Measurements from ENCODE around the gene NUDT22. TPM values are rescaled to one million over a fixed set of nuclear protein-coding genes. Genes with fewer than 3 reads are reported as not detected.
A peak's percentile ranks its signal among the peaks of the same experiment; 100 is the strongest.
"Not testable (repeated sequence)": the region's sequence is repeated elsewhere in the genome, so short reads cannot be mapped to it uniquely, and the experiment has no call there.

The NUDT22 gene
- total RNA-seq, 2 experiments from 2014 or later: 86.7 to 91.6 TPM

- H3K4me1 Mint-ChIP-seq (ENCODE audit: low read depth): peaks cover 46% of the 10 kb centered on the region
- DNase-seq: no peak
- no peak for ATAC-seq
- peak overlapping the region; percentile 85 for H3K27ac Mint-ChIP-seq
- no peaks in the 10 kb centered on the region for H3K27me3 Mint-ChIP-seq (ENCODE audit: low read depth)
- peak overlapping the region; percentile 88 for H3K4me3 Mint-ChIP-seq
- CTCF ChIA-PET: interaction anchor here (1.0 to 6.8 kb wide), 10 partner anchors 9 to 111 kb away, joined by 3 to 57 read pairs (median 4); partner anchors contain the start of genes CATSPERZ, ESRRA, FERMT3 and PRDX5
- H3K9me3 Mint-ChIP-seq (ENCODE audit: insufficient read depth): no peaks in the 10 kb centered on the region
- POLR2A ChIA-PET: interaction anchor here (0.6 to 6.3 kb wide), 13 partner anchors 14 to 1634 kb away, joined by 3 to 58 read pairs (median 5); partner anchors contain the start of genes CCDC88B, FERMT3, NUDT22 and PRDX5
- H3K36me3 Mint-ChIP-seq (ENCODE audit: low read depth): peaks cover 25% of the 10 kb centered on the region
Observed at GRCh38 chr11:64244966-64245365, 18.9 kb downstream of the NUDT22 start.

GRCh38 chr11:64245401-64245796 is 19.3 kb downstream of the NUDT22 start:
- DNase-seq (peak; percentile 55), ATAC-seq (no peak)
- H3K4me1 Mint-ChIP-seq (ENCODE audit: low read depth): peaks cover 45% of the 10 kb centered on the region
- H3K27me3 Mint-ChIP-seq (ENCODE audit: low read depth): no peaks in the 10 kb centered on the region
- CTCF ChIA-PET: interaction anchor here (1.0 to 6.8 kb wide), 9 partner anchors 9 to 86 kb away, joined by 3 to 57 read pairs (median 4); partner anchors contain the start of genes CATSPERZ, ESRRA, FERMT3 and PRDX5
- no peaks in the 10 kb centered on the region for H3K9me3 Mint-ChIP-seq (ENCODE audit: insufficient read depth)
- POLR2A ChIA-PET: interaction anchor here (0.6 to 6.3 kb wide), 12 partner anchors 8 to 94 kb away, joined by 3 to 58 read pairs (median 5); partner anchors contain the start of genes CCDC88B, FERMT3, NUDT22 and STIP1
- peak overlapping the region; percentile 85 for H3K27ac Mint-ChIP-seq
- H3K4me3 Mint-ChIP-seq: peak overlapping the region; percentile 88
- H3K36me3 Mint-ChIP-seq (ENCODE audit: low read depth): peaks cover 21% of the 10 kb centered on the region

DNA sequence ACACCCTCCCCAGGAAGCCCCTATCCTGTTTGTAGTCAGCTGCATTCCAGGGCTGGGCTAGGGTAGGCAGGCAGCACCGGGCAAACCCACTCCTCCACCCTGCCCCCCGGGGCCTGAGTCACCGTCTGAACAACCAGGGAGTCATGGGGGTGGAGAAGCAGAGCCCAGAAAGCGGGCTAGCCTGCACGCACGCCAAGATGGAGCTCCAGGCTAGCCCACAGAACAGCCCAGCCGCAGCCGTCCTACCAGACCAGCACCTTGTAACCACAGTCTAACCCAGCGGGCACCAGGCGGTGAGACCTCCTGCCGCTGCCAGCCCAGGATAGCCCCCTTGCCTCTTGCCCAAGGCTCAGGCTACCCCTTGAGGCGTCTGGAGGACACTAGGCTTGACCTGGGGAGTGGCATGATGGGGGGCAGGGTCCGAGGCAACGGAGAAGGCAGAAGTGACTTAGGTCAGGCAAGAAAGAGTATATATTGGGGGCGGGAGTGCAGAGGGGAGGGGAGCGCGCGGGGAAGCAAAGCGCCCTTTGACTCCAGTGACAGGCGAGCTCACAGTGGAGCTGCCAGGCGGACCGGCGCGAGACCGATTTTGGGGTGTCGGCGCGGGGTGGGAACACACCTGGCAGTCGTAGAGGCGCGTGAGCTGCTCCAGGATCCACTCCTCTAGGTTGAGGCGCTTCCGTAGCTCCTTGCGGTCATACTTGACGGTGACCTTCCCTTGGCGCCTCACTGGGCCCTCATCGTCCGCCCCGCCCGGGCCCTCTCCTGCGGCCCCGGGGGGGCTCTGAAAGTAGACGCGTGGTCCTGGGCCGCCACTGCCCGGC is 19.9 kb downstream of the NUDT22 start:
- Mint-ChIP-seq H3K4me1 (ENCODE audit: low read depth) (peaks cover 47% of the 10 kb centered on the region), H3K4me3 (peak overlapping the region; percentile 88), H3K27ac (peak overlapping the region; percentile 85), H3K9me3 (ENCODE audit: insufficient read depth) (no peaks in the 10 kb centered on the region), H3K27me3 (ENCODE audit: low read depth) (no peaks in the 10 kb centered on the region), H3K36me3 (ENCODE audit: low read depth) (peaks cover 20% of the 10 kb centered on the region)
- ATAC-seq (peak; percentile 0), DNase-seq (peak; percentile 72)
- CTCF ChIA-PET: interaction anchor here (1.0 to 6.8 kb wide), 9 partner anchors 10 to 85 kb away, joined by 3 to 57 read pairs (median 4); partner anchors contain the start of genes CATSPERZ, ESRRA, FERMT3 and PRDX5
- POLR2A ChIA-PET: interaction anchor here (0.6 to 6.3 kb wide), 12 partner anchors 8 to 60 kb away, joined by 3 to 58 read pairs (median 5); partner anchors contain the start of genes FERMT3, NUDT22, STIP1 and TRPT1

- H3K27ac Mint-ChIP-seq: peak overlapping the region; percentile 66
- DNase-seq; H3K27me3 Mint-ChIP-seq (ENCODE audit: low read depth); H3K9me3 Mint-ChIP-seq (ENCODE audit: insufficient read depth): not testable (repeated sequence)
- peaks cover 20% of the 10 kb centered on the region for H3K36me3 Mint-ChIP-seq (ENCODE audit: low read depth)
- peaks cover 48% of the 10 kb centered on the region for H3K4me1 Mint-ChIP-seq (ENCODE audit: low read depth)
- POLR2A ChIA-PET: interaction anchor here (0.6 to 6.3 kb wide), 9 partner anchors 9 to 71 kb away, joined by 3 to 58 read pairs (median 5); partner anchors contain the start of genes FERMT3, NUDT22, STIP1 and TRMT112
- CTCF ChIA-PET: interaction anchor here (1.1 to 6.8 kb wide), 6 partner anchors 9 to 58 kb away, joined by 3 to 57 read pairs (median 8); partner anchors contain the start of genes CATSPERZ, ESRRA and FERMT3
- peak; percentile 25 for ATAC-seq
- H3K4me3 Mint-ChIP-seq: peak overlapping the region; percentile 77
Observed at GRCh38 chr11:64246621-64246870, 20.5 kb downstream of the NUDT22 start.

DNA sequence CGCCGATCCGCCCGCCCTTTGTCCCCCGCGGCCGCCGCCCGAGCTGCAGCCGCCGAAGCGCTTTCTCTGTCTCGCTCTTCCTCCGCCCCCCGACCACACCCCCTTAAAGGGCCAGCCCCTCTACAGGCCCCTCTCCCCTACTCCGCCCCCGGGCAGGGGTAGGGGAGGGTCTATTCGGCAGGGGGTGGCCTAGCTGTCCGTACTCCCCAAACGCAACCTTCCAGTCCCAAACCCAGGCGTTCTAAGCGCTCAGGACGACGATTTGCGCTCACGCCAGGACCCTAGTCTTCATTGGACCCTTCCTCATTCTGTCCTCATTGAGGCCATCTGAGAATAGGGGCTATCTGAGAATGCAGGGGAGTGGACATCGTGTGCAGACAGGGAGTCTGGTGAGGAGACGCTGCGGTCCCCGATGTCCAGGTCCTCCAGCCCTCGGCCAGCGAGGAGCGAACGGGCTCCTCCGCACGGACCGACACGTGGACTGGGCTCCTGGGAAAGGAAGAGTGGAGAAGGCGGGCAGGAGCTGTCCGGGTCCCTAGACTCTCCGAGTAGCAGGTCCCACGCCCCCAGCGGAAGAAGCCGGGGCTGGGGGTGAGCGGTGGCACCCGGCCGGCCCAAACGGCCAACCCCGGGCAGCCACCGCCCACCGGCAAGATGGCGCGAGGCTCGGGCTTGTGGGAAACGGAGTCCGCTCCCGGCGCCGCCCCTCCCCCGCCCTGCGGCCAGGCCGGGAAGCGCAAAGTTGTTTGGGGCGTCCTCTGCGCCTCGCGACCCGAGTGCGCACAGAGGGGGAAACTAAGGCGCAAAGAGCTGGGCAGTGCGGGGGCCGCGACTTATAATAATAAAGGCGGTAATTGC is 21.0 kb downstream of the NUDT22 start, which contains the start of gene PPP1R14B:
TSS of gene PPP1R14B (minus strand) at position 73 of the 858 bp plus-strand sequence. CDS start 270 bp downstream, outside the sequence.
- H3K27me3 Mint-ChIP-seq (ENCODE audit: low read depth): no peaks in the 10 kb centered on the region
- H3K36me3 Mint-ChIP-seq (ENCODE audit: low read depth): peaks cover 20% of the 10 kb centered on the region
- H3K27ac Mint-ChIP-seq: peak within 1 kb of the TSS; percentile 85
- DNase-seq (peak; percentile 85), ATAC-seq (peak; percentile 61)
- H3K9me3 Mint-ChIP-seq (ENCODE audit: insufficient read depth): no peaks in the 10 kb centered on the region
- ChIA-PET CTCF (interaction anchor here (0.9 to 6.8 kb wide), 7 partner anchors 9 to 70 kb away, joined by 3 to 57 read pairs (median 5); partner anchors contain the start of genes CATSPERZ, ESRRA, FERMT3 and TRMT112), POLR2A (interaction anchor here (0.6 to 6.3 kb wide), 9 partner anchors 10 to 1690 kb away, joined by 3 to 58 read pairs (median 5); partner anchors contain the start of genes FERMT3, NUDT22, STIP1 and TRMT112)
- peak within 1 kb of the TSS; percentile 88 for H3K4me3 Mint-ChIP-seq
- peaks cover 53% of the 10 kb centered on the region for H3K4me1 Mint-ChIP-seq (ENCODE audit: low read depth)

GRCh38 chr11:64247729-64248531 is 21.9 kb downstream of the NUDT22 start:
- ChIA-PET POLR2A (interaction anchor here (0.6 to 5.6 kb wide), 3 partner anchors 41 to 1690 kb away, joined by 3 to 39 read pairs (median 29); partner anchors contain the start of genes FERMT3 and STIP1), CTCF (interaction anchor here (0.9 to 6.8 kb wide), 4 partner anchors 18 to 70 kb away, joined by 3 to 57 read pairs (median 18); partner anchors contain the start of genes DNAJC4, ESRRA, FERMT3 and TRMT112)
- Mint-ChIP-seq H3K27ac (peak overlapping the region; percentile 50), H3K4me1 (ENCODE audit: low read depth) (peaks cover 51% of the 10 kb centered on the region), H3K4me3 (peak overlapping the region; percentile 59), H3K9me3 (ENCODE audit: insufficient read depth) (no peaks in the 10 kb centered on the region), H3K27me3 (ENCODE audit: low read depth) (no peaks in the 10 kb centered on the region), H3K36me3 (ENCODE audit: low read depth) (peaks cover 14% of the 10 kb centered on the region)
- ATAC-seq: no peak
- DNase-seq: no peak

GRCh38 chr11:64248578-64248977 is 22.5 kb downstream of the NUDT22 start:
- no peak overlapping the region for H3K4me3 Mint-ChIP-seq

DNA sequence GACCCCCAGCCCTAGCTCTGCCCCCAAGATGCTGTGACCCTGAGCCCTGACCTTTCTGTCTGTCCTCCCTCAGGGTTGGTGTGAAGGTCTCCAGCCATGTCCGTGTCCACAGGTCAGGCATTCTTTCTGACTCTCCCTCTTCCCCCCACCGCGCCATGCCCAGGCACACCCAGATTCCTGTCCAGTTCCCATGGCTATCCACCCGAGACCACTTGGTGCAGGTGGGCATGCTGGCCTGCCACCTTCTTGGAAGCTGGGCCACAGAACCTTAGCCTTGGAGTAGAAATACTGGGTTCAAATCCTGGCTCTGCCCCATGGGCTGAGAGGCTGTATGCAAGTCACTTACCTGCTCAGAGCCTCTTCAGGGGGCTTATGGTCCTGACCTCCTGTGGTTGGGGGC is 23.0 kb downstream of the NUDT22 start:
- Mint-ChIP-seq H3K4me3 (no peak overlapping the region), H3K4me1 (ENCODE audit: low read depth) (peaks cover 51% of the 10 kb centered on the region), H3K27ac (no peak overlapping the region), H3K9me3 (ENCODE audit: insufficient read depth) (no peaks in the 10 kb centered on the region), H3K36me3 (ENCODE audit: low read depth) (peaks cover 3% of the 10 kb centered on the region), H3K27me3 (ENCODE audit: low read depth) (no peaks in the 10 kb centered on the region)
- DNase-seq (no peak), ATAC-seq (no peak)
- POLR2A ChIA-PET: interaction anchor here (0.9 kb wide), 1 partner anchor 15 kb away, joined by 3 read pairs; no protein-coding TSS in a partner anchor
- CTCF ChIA-PET: interaction anchor here (2.0 to 4.4 kb wide), 6 partner anchors 19 to 55 kb away, joined by 10 to 63 read pairs (median 23); partner anchors contain the start of genes CATSPERZ, DNAJC4 and ESRRA

More at GRCh38 chr11:64248578-64248977, 22.5 kb downstream of the NUDT22 start:
- Mint-ChIP-seq H3K36me3 (ENCODE audit: low read depth) (peaks cover 8% of the 10 kb centered on the region), H3K9me3 (ENCODE audit: insufficient read depth) (no peaks in the 10 kb centered on the region), H3K27ac (no peak overlapping the region), H3K4me1 (ENCODE audit: low read depth) (peaks cover 50% of the 10 kb centered on the region), H3K27me3 (ENCODE audit: low read depth) (no peaks in the 10 kb centered on the region)
- no peak for ATAC-seq
- CTCF ChIA-PET: interaction anchor here (2.9 to 4.4 kb wide), 2 partner anchors 18 to 55 kb away, joined by 10 to 27 read pairs; partner anchors contain the start of genes DNAJC4 and ESRRA
- POLR2A ChIA-PET: interaction anchor here (0.9 kb wide), 1 partner anchor 15 kb away, joined by 3 read pairs; no protein-coding TSS in a partner anchor
- DNase-seq: no peak

- DNase-seq (no peak), ATAC-seq (no peak)
- H3K4me1 Mint-ChIP-seq (ENCODE audit: low read depth): peaks cover 47% of the 10 kb centered on the region
- no peaks in the 10 kb centered on the region for H3K9me3 Mint-ChIP-seq (ENCODE audit: insufficient read depth)
- no peaks in the 10 kb centered on the region for H3K36me3 Mint-ChIP-seq (ENCODE audit: low read depth)
- no peak overlapping the region for H3K4me3 Mint-ChIP-seq
- H3K27me3 Mint-ChIP-seq (ENCODE audit: low read depth): no peaks in the 10 kb centered on the region
- no peak overlapping the region for H3K27ac Mint-ChIP-seq
- ChIA-PET POLR2A (interaction anchor here (0.6 to 1.5 kb wide), 4 partner anchors 9 to 35 kb away, joined by 3 to 7 read pairs (median 4); partner anchors contain the start of genes BAD and FKBP2), CTCF (interaction anchor here (0.7 to 3.7 kb wide), 11 partner anchors 7 to 91 kb away, joined by 3 to 63 read pairs (median 5); partner anchors contain the start of genes CATSPERZ, DNAJC4 and STIP1)
Observed at GRCh38 chr11:64249563-64250414, 23.7 kb downstream of the NUDT22 start.
